Loucy (cell line): ENCODE results near the gene PTPN5.

Experiments
- CTCF ChIP-seq: fragments of 200-600 bp; sonication (generic); conservative IDR thresholded peaks from 2 replicates; pipeline ENCODE4 v1.5.1; 2014; ENCODE audit warnings: mild to moderate bottlenecking, antibody characterized with exemption, low read length
- EZH2phosphoT487 ChIP-seq: fragments of 200-600 bp; IDR thresholded peaks from 2 replicates; pipeline ENCODE4 v1.6.1; 2018; ENCODE audit warnings: antibody characterized with exemption, mild to moderate bottlenecking, moderate library complexity, borderline replicate concordance

GRCh38 chr11:18714443-18714780, 77.2 kb downstream of the PTPN5 start:
- TF ChIP-seq CTCF = no peak
- TF ChIP-seq EZH2phosphoT487 = no peak
